HEK293T (cell line): ENCODE measurements around the gene PLAC8L1.
"Not testable (repeated sequence)": the region's sequence is repeated elsewhere in the genome, so short reads cannot be mapped to it uniquely, and the experiment has no call there.

Experiments
- CTCF ChIA-PET: fragments of 350-600 bp; formaldehyde crosslinking; extraction: SDS; loops from one replicate; lab custom pipeline; 2021; ENCODE audit warnings: antibody characterized with exemption, inconsistent platforms; lab: Yijun Ruan, JAX
- POLR2A ChIA-PET: fragments of 350-600 bp; formaldehyde crosslinking; extraction: SDS; loops from one replicate; lab custom pipeline; 2020; ENCODE audit warnings: antibody characterized with exemption, inconsistent platforms; lab: Yijun Ruan, JAX
- DNase-seq: peaks from one replicate; pipeline ENCODE4 v3.0.0; 2012; ENCODE audit warnings: mixed read lengths; ENCODE audit errors: extremely low spot score
- ARNT ChIP-seq: fragments of 450-650 bp; IDR thresholded peaks from 2 replicates; pipeline ENCODE4 v1.6.1; 2017; ENCODE audit warnings: mild to moderate bottlenecking
- BHLHE40 ChIP-seq: fragments of 450-650 bp; IDR thresholded peaks from 2 replicates; pipeline ENCODE4 v1.6.1; 2016; ENCODE audit warnings: mild to moderate bottlenecking, moderate library complexity, borderline replicate concordance
- CTBP1 ChIP-seq: fragments of 450-650 bp; IDR thresholded peaks from 2 replicates; pipeline ENCODE4 v1.6.1; 2016; ENCODE audit warnings: borderline replicate concordance
- ELF4 ChIP-seq: fragments of 450-650 bp; IDR thresholded peaks from 2 replicates; pipeline ENCODE4 v1.6.1; 2017; ENCODE audit warnings: antibody characterized with exemption
- FOXA1 ChIP-seq: fragments of 450-650 bp; IDR thresholded peaks from 2 replicates; pipeline ENCODE4 v1.6.1; 2016; ENCODE audit warnings: mild to moderate bottlenecking
- FOXK2 ChIP-seq: fragments of 450-650 bp; IDR thresholded peaks from 2 replicates; pipeline ENCODE4 v1.6.1; 2016; ENCODE audit warnings: mild to moderate bottlenecking
- FOXM1 ChIP-seq: fragments of 450-650 bp; IDR thresholded peaks from 2 replicates; pipeline ENCODE4 v1.6.1; 2017; ENCODE audit warnings: mild to moderate bottlenecking, borderline replicate concordance
- HDGF ChIP-seq: fragments of 450-650 bp; IDR thresholded peaks from 2 replicates; pipeline ENCODE4 v1.6.1; 2017; ENCODE audit warnings: antibody characterized with exemption, borderline replicate concordance
- L3MBTL2 ChIP-seq: fragments of 450-650 bp; conservative IDR thresholded peaks from 2 replicates; pipeline ENCODE4 v1.6.1; 2016; ENCODE audit warnings: mild to moderate bottlenecking
- LEF1 ChIP-seq: fragments of 450-650 bp; IDR thresholded peaks from 2 replicates; pipeline ENCODE4 v1.6.1; 2017; ENCODE audit warnings: mild to moderate bottlenecking, borderline replicate concordance
- NFRKB ChIP-seq: fragments of 450-650 bp; IDR thresholded peaks from 2 replicates; pipeline ENCODE4 v1.6.1; 2016; ENCODE audit warnings: mild to moderate bottlenecking, moderate library complexity
- PKNOX1 ChIP-seq: fragments of 450-650 bp; IDR thresholded peaks from 2 replicates; pipeline ENCODE4 v1.6.1; 2016
- SP1 ChIP-seq: fragments of 450-650 bp; IDR thresholded peaks from 2 replicates; pipeline ENCODE4 v1.6.1; 2017
- SUZ12 ChIP-seq: fragments of 450-650 bp; IDR thresholded peaks from 2 replicates; pipeline ENCODE4 v1.6.1; 2016; ENCODE audit warnings: mild to moderate bottlenecking
- TARDBP ChIP-seq: fragments of 450-650 bp; IDR thresholded peaks from 2 replicates; pipeline ENCODE4 v1.6.1; 2016
- ZNF384 ChIP-seq: fragments of 450-650 bp; IDR thresholded peaks from 2 replicates; pipeline ENCODE4 v1.6.1; 2016

Gene PLAC8L1

GRCh38 chr5:146105477-146105876, at the start of gene PLAC8L1:
PLAC8L1 (minus strand) TSS chr5:146105577; CDS start chr5:146104311, 1,266 bp downstream.
- DNase-seq = no peak
- CTCF ChIA-PET = interaction anchor here (0.8 kb wide), 1 partner anchor 1914 kb away, joined by 3 read pairs; no protein-coding TSS in a partner anchor
- POLR2A ChIA-PET = no interaction called here
- no peak for TF ChIP-seq PKNOX1

- CTCF ChIA-PET = interaction anchor here (1.0 kb wide), 1 partner anchor 29 kb away, joined by 3 read pairs; no protein-coding TSS in a partner anchor
- POLR2A ChIA-PET = no interaction called here
Observed at GRCh38 chr5:146151970-146152369, 46.6 kb upstream of the PLAC8L1 start.

GRCh38 chr5:146137967-146138403, 32.6 kb upstream of the PLAC8L1 start:
- ChIA-PET POLR2A (no interaction called here), CTCF (no interaction called here)
- no peak for DNase-seq
- TF ChIP-seq FOXM1 = no peak
- no peak for TF ChIP-seq FOXA1
- no peak for TF ChIP-seq ELF4
- TF ChIP-seq BHLHE40 = no peak
- TF ChIP-seq ZNF384 = no peak
- no peak for TF ChIP-seq SUZ12
- no peak for TF ChIP-seq TARDBP
- TF ChIP-seq CTBP1 = no peak
- TF ChIP-seq FOXK2 = no peak
- no peak for TF ChIP-seq ARNT
- TF ChIP-seq NFRKB = no peak
- TF ChIP-seq PKNOX1 = no peak
- TF ChIP-seq SP1 = no peak
- TF ChIP-seq LEF1 = no peak
- no peak for TF ChIP-seq L3MBTL2
- TF ChIP-seq HDGF = no peak

More at GRCh38 chr5:146151970-146152369, 46.6 kb upstream of the PLAC8L1 start:
- TF ChIP-seq L3MBTL2 (no peak), SP1 (no peak)
- no peak for DNase-seq

- CTCF ChIA-PET = interaction anchor here (1.0 kb wide), 1 partner anchor 11 kb away, joined by 3 read pairs; no protein-coding TSS in a partner anchor
- TF ChIP-seq BHLHE40 (no peak), ZNF384 (no peak), NFRKB (no peak), FOXA1 (no peak), TARDBP (no peak), PKNOX1 (no peak)
- POLR2A ChIA-PET = no interaction called here
- peak; percentile 6 for DNase-seq
Observed at GRCh38 chr5:146130440-146131045, 25.2 kb upstream of the PLAC8L1 start.

GRCh38 chr5:146126068-146126467, 20.7 kb upstream of the PLAC8L1 start:
- CTCF ChIA-PET = no interaction called here
- POLR2A ChIA-PET = no interaction called here
- TF ChIP-seq PKNOX1 (no peak), ELF4 (no peak), FOXK2 (no peak), BHLHE40 (no peak), FOXM1 (no peak), LEF1 (no peak), SP1 (no peak), FOXA1 (no peak), HDGF (no peak), ARNT (no peak), L3MBTL2 (no peak), SUZ12 (no peak), CTBP1 (no peak), TARDBP (no peak)
- DNase-seq = no peak

- ChIA-PET POLR2A (no interaction called here), CTCF (no interaction called here)
- DNase-seq = no peak
- TF ChIP-seq SUZ12 (no peak), FOXA1 (no peak), ARNT (no peak), L3MBTL2 (no peak), LEF1 (no peak), FOXM1 (no peak), ELF4 (no peak), BHLHE40 (no peak), ZNF384 (no peak), PKNOX1 (no peak), FOXK2 (no peak), HDGF (no peak), NFRKB (no peak), TARDBP (no peak)
Observed at GRCh38 chr5:146124580-146124979, 19.2 kb upstream of the PLAC8L1 start.

GRCh38 chr5:146121451-146121850, 16.1 kb upstream of the PLAC8L1 start:
- CTCF ChIA-PET = not testable (repeated sequence)

More at GRCh38 chr5:146121451-146121850, 16.1 kb upstream of the PLAC8L1 start:
- DNase-seq, POLR2A ChIA-PET: not testable (repeated sequence)
